NOMO-1 (cell line): Measurements from ENCODE around the gene PPP1R36.
"Not testable (repeated sequence)": the region's sequence is repeated elsewhere in the genome, so short reads cannot be mapped to it uniquely, and the experiment has no call there.

ENCODE experiments used
- DNase-seq, 2 experiments: peaks; one replicate each; lab custom pipeline; 2025; ENCODE audit not compliant: unreplicated experiment in 2 of 2; lab: John Stamatoyannopoulos, UW

The PPP1R36 gene

GRCh38 chr14:64562436-64562835, 12.7 kb downstream of the PPP1R36 start:
- DNase-seq, result no peak

- DNase-seq, result no peak
These were observed 13.9 kb downstream of the PPP1R36 start for GRCh38 chr14:64563696-64564095.

GRCh38 chr14:64566651-64567122, 16.9 kb downstream of the PPP1R36 start:
- DNase-seq, result peak in 1 of 2 experiments; percentile 3

GRCh38 chr14:64569138-64569631, 19.4 kb downstream of the PPP1R36 start:
- DNase-seq, result peak; percentile 27 to 59

GRCh38 chr14:64569646-64570045, 19.9 kb downstream of the PPP1R36 start:
- DNase-seq, result not testable (repeated sequence)

- DNase-seq, result no peak
These were observed 22.8 kb downstream of the PPP1R36 start for GRCh38 chr14:64572386-64573104.

- no peak for DNase-seq
These were observed 23.3 kb downstream of the PPP1R36 start for GRCh38 chr14:64573109-64573508.

- DNase-seq, result no peak
These were observed 24.8 kb downstream of the PPP1R36 start for GRCh38 chr14:64574371-64575107.

- DNase-seq, result no peak
These were observed 27.4 kb downstream of the PPP1R36 start for GRCh38 chr14:64577211-64577610.

GRCh38 chr14:64580467-64580866, 30.7 kb downstream of the PPP1R36 start:
- DNase-seq, result no peak

GRCh38 chr14:64581363-64581762, 31.6 kb downstream of the PPP1R36 start:
- no peak for DNase-seq

GRCh38 chr14:64581817-64582216, 32.1 kb downstream of the PPP1R36 start:
- no peak for DNase-seq

- DNase-seq, result no peak
These were observed 34.4 kb downstream of the PPP1R36 start for GRCh38 chr14:64584190-64584589.

- no peak for DNase-seq
These were observed 42.0 kb downstream of the PPP1R36 start for GRCh38 chr14:64591809-64592208.

GRCh38 chr14:64594438-64594837, 44.7 kb downstream of the PPP1R36 start:
- no peak for DNase-seq

GRCh38 chr14:64598404-64598803, 48.6 kb downstream of the PPP1R36 start:
- DNase-seq, result no peak

GRCh38 chr14:64601571-64601970, 51.8 kb downstream of the PPP1R36 start:
- no peak for DNase-seq

GRCh38 chr14:64602826-64603225, 53.1 kb downstream of the PPP1R36 start:
- DNase-seq, result no peak

- no peak for DNase-seq
These were observed 54.2 kb downstream of the PPP1R36 start for GRCh38 chr14:64604001-64604400.

GRCh38 chr14:64604881-64605280, 55.1 kb downstream of the PPP1R36 start:
- DNase-seq, result no peak

GRCh38 chr14:64605926-64606685, 56.3 kb downstream of the PPP1R36 start:
- no peak for DNase-seq
